Fibroblast of pulmonary artery (primary cell): ENCODE results near the gene CHAF1A.

ENCODE experiments used
- DNase-seq: peaks from one replicate; pipeline ENCODE4 v3.0.0-alpha.2; 2010; ENCODE audit warnings: low read depth
- H3K4me3 ChIP-seq: replicated peaks from 2 replicates; pipeline ENCODE4 v1.5.1; 2011; ENCODE audit warnings: low read depth, mild to moderate bottlenecking, control low read depth, low read length, moderate library complexity
- TF ChIP-seq, protein P1 (sequence below): IDR thresholded peaks from 2 replicates; pipeline ENCODE4 v1.5.1; 2011; ENCODE audit warnings: mild to moderate bottlenecking, control low read depth, low read length, inconsistent platforms; ENCODE audit errors: missing control alignments

Gene CHAF1A

GRCh38 chr19:4448147-4448985 lies 45.9 kb downstream of the CHAF1A start:
- no peak overlapping the region for H3K4me3 ChIP-seq
- no peak for DNase-seq

GRCh38 chr19:4449022-4449638 lies 46.7 kb downstream of the CHAF1A start:
- no peak overlapping the region for H3K4me3 ChIP-seq
- DNase-seq, result no peak
- TF ChIP-seq, protein P1, sequence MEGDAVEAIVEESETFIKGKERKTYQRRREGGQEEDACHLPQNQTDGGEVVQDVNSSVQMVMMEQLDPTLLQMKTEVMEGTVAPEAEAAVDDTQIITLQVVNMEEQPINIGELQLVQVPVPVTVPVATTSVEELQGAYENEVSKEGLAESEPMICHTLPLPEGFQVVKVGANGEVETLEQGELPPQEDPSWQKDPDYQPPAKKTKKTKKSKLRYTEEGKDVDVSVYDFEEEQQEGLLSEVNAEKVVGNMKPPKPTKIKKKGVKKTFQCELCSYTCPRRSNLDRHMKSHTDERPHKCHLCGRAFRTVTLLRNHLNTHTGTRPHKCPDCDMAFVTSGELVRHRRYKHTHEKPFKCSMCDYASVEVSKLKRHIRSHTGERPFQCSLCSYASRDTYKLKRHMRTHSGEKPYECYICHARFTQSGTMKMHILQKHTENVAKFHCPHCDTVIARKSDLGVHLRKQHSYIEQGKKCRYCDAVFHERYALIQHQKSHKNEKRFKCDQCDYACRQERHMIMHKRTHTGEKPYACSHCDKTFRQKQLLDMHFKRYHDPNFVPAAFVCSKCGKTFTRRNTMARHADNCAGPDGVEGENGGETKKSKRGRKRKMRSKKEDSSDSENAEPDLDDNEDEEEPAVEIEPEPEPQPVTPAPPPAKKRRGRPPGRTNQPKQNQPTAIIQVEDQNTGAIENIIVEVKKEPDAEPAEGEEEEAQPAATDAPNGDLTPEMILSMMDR, result no peak

More at GRCh38 chr19:4448147-4448985, 45.9 kb downstream of the CHAF1A start:
- TF ChIP-seq, protein P1, result no peak

GRCh38 chr19:4449639-4450028 lies 47.2 kb downstream of the CHAF1A start:
- no peak overlapping the region for H3K4me3 ChIP-seq
- no peak for DNase-seq
- TF ChIP-seq, protein P1, result no peak

GRCh38 chr19:4452230-4452990 lies 50.0 kb downstream of the CHAF1A start:
- TF ChIP-seq, protein P1, result no peak
- no peak for DNase-seq
- H3K4me3 ChIP-seq, result no peak overlapping the region

DNA sequence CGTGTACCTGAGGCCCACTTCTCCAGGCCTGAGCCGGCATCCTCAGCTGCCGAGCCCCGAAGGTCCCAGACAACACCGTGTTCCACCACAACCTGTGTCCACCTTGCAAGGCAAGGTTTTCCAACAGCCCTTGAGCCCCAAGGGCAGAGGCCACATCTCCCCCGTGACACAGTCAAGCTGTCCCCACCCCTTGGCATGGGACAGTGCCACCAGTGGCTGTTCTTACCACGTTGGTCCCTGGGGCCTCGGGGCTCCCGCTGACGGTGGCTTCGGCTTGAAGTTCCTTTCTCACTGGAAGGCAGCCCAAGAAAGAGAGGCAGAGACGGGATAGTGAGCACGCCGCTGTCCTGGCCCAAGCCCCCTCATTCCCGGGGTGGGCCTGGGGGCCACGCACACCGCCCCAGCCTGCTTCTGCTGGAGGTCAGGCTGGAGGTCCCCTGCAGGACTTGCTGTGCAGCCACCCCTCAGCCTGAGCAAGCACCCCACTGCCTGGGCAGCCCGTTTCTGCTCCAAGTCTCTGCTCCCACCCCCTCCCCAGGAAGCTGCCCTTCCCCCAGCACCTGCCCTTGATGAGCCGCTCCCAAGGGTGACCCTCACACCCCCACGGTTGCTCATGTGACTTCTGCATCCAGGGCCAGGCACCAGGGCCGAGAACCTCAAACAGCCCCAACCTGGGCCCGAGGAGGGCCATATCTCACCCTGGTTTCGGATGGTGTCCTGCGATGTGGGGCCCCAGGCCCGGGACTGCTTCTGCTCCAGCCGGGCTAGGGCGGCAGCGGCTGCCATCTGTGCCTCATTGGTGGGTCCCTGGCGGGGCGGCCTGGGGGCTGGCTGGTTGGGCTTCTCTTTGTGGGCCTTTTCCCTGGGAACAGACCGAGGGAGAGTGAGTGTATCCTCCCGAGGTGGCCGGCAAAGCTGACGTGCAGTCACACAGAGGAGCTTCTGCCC lies 51.1 kb downstream of the CHAF1A start:
- H3K4me3 ChIP-seq, result no peak overlapping the region
- TF ChIP-seq, protein P1, result no peak
- no peak for DNase-seq
